Body of pancreas (tissue), 4 donors: ENCODE measurements around the gene FRMD4B. TPM values are rescaled to one million over a fixed set of nuclear protein-coding genes. Genes with fewer than 3 reads are reported as not detected.
A peak's percentile ranks its signal among the peaks of the same experiment; 100 is the strongest.
"Not testable (repeated sequence)": the region's sequence is repeated elsewhere in the genome, so short reads cannot be mapped to it uniquely, and the experiment has no call there.

Experiments used
- ATAC-seq: fragments of 150-250 bp; one replicate; pipeline ENCODE4 v1.9.1; 2016
- DNase-seq, 4 donors: peaks; one replicate each; pipeline ENCODE4 v3.0.0-alpha.2; 2019
- H3K27ac ChIP-seq, 4 donors: fragments of 200-600 bp; sonication (generic); 1 replicate in 3 of 4; 2 replicates in 1 of 4; pipeline versions ENCODE4 v1.5.1 to v1.6.1; 2016 to 2019; ENCODE audit warnings: mild to moderate bottlenecking in 1 of 4, mixed read lengths in 1 of 4, moderate library complexity in 1 of 4
- H3K27me3 ChIP-seq, 2 donors: fragments of 200-600 bp; sonication (generic); one replicate each; pipeline ENCODE4 v1.6.0; 2016; ENCODE audit warnings: mild to moderate bottlenecking in 1 of 2
- H3K36me3 ChIP-seq, 2 donors: fragments of 200-600 bp; sonication (generic); replicated peaks in 1 of 2; 2 replicates each; pipeline ENCODE4 v1.5.1; 2016; ENCODE audit warnings: low read depth in 2 of 2; ENCODE audit not compliant: insufficient read depth in 1 of 2
- H3K4me1 ChIP-seq: fragments of 200-600 bp; sonication (generic); one replicate; pipeline ENCODE4 v1.6.0; 2016
- H3K4me3 ChIP-seq, 2 donors: fragments of 200-600 bp; sonication (generic); 1 replicate in 1 of 2; 2 replicates in 1 of 2; pipeline ENCODE4 v1.5.1; 2016 to 2019
- H3K9me3 ChIP-seq, 3 donors: fragments of 200-600 bp; sonication (generic); 1 replicate in 2 of 3; 2 replicates in 1 of 3; pipeline ENCODE4 v1.5.1; 2016
- POLR2A ChIP-seq, 3 donors: fragments of 450-650 bp; IDR thresholded peaks; one replicate each; pipeline ENCODE4 v1.6.1; 2016; ENCODE audit warnings: antibody characterized with exemption in 3 of 3, mild to moderate bottlenecking in 2 of 3
- WGBS, 2 donors: methylation state at CpG; one replicate each; pipeline ENCODE4 v1.1.5; 2017; 5-methylcytosine and 5-hydroxymethylcytosine counted together
- intact Hi-C: fragments of 100-400 bp; cut with DNase I; formaldehyde crosslinking; loops from one replicate; pipeline ENCODE4 v1.15.1; 2023
- total RNA-seq, 2 donors: library from RNA; depleted of rRNA; stranded (reverse); fragments of >200 nt; gene quantifications; one replicate each; pipeline ENCODE4 v1.1.0, GENCODE V29; 2016
- TF ChIP-seq, protein P1 (sequence below), 7 experiments: fragments of 450-650 bp in 4 of 7; fragments of 200-600 bp in 3 of 7; sonication (generic) in 3 of 7; IDR thresholded peaks; one replicate each; pipeline ENCODE4 v1.5.1; 2016 to 2019; ENCODE audit warnings: antibody characterized with exemption in 7 of 7

FRMD4B gene
- total RNA-seq, 2 donors from 2014 or later: 7.3 to 14.3 TPM

DNA sequence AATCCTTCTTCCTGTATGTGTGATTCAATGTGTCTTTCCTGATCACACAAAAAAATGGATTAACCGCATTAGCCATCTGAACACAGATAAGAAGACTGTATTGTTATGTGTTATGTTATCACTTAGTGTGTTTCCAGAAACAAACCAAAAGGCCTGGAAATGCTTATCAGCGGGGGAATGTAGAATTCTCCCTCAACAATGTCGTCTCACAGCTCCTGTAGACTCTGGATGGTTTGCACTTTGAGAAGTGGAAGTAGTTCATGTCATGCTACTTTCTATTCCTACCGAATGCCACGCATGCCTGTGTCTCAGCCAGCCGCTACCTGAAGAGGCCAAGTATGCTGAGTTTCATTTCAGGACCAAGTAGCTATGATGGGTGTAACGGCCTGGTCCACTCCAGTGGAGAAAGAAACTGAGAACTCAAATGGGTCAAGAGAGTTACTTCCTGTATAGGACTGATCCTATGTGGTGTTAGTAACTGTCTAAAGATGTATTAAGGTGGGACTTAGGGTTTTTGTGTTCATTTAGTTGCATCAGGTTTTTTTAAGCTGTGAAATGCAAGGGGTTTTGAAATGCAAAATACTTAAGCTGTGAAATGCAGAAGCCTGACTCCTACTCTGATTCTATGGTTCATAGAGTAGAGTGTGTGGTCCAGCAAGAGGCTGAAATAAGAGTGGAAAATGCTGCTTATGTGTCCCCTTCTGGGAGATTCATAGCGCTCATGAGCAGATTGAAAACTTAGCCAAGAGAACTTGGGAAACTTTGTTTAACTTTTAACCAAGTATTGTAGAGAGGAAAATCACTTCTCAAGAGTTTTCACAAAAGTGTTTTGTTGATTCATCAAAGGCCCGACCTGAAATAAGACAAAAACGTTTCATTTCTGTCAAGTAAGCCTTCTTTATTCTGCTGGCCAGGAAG is 145.0 kb downstream of the FRMD4B start:
- H3K27ac ChIP-seq: peak overlapping the region in 3 of 4 donors; percentile 1 to 76 (median 54)
- H3K4me1 ChIP-seq: peaks cover 30% of the 10 kb centered on the region
- peak in 3 of 4 donors; percentile 13 to 29 (median 15) for DNase-seq
- H3K27me3 ChIP-seq: no peaks in the 10 kb centered on the region
- intact Hi-C loops: no loop called here
- no peaks in the 10 kb centered on the region for H3K36me3 ChIP-seq
- TF ChIP-seq POLR2A (IDR thresholded peaks at IDR 0.05): no peak
- TF ChIP-seq, protein P1, sequence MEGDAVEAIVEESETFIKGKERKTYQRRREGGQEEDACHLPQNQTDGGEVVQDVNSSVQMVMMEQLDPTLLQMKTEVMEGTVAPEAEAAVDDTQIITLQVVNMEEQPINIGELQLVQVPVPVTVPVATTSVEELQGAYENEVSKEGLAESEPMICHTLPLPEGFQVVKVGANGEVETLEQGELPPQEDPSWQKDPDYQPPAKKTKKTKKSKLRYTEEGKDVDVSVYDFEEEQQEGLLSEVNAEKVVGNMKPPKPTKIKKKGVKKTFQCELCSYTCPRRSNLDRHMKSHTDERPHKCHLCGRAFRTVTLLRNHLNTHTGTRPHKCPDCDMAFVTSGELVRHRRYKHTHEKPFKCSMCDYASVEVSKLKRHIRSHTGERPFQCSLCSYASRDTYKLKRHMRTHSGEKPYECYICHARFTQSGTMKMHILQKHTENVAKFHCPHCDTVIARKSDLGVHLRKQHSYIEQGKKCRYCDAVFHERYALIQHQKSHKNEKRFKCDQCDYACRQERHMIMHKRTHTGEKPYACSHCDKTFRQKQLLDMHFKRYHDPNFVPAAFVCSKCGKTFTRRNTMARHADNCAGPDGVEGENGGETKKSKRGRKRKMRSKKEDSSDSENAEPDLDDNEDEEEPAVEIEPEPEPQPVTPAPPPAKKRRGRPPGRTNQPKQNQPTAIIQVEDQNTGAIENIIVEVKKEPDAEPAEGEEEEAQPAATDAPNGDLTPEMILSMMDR (IDR thresholded peaks at IDR 0.05): no peak
- no peaks in the 10 kb centered on the region for H3K9me3 ChIP-seq
- no peak overlapping the region for H3K4me3 ChIP-seq
- ATAC-seq: peak; percentile 58
- 57 to 58% methylated on average over 9 of the region's 10 CpGs for WGBS, 2 donors

DNA sequence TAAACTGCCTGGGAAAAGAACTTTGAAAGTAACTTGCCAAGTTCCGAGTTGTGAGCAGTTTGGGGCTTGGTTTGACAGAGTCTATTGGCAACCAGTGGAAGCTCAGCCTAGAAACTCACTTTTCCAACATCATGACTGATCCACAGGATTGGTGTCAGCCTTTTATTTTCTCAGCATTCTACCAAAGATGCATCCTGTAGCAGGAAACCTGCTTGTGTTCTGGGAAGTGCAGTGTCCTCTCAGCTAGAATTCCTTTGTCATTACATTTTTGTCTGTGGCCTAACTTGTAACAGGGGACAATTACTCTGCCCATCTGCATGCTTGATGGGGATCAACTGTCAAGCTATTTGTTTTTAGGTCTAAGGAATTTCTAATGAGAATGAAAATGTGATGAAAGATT is 146.8 kb downstream of the FRMD4B start:
- Histone ChIP-seq H3K4me3 (no peak overlapping the region), H3K4me1 (peaks cover 26% of the 10 kb centered on the region), H3K27ac (peak overlapping the region in 1 of 4 donors; percentile 0), H3K36me3 (no peaks in the 10 kb centered on the region), H3K9me3 (no peaks in the 10 kb centered on the region), H3K27me3 (no peaks in the 10 kb centered on the region)
- ATAC-seq (no peak), DNase-seq (no peak)
- TF ChIP-seq, protein P1 (IDR thresholded peaks at IDR 0.05): no peak
- TF ChIP-seq POLR2A (IDR thresholded peaks at IDR 0.05): no peak
- WGBS, 2 donors: 43 to 50% methylated on average over 1 of the region's 1 CpG
- intact Hi-C loops: no loop called here

DNA sequence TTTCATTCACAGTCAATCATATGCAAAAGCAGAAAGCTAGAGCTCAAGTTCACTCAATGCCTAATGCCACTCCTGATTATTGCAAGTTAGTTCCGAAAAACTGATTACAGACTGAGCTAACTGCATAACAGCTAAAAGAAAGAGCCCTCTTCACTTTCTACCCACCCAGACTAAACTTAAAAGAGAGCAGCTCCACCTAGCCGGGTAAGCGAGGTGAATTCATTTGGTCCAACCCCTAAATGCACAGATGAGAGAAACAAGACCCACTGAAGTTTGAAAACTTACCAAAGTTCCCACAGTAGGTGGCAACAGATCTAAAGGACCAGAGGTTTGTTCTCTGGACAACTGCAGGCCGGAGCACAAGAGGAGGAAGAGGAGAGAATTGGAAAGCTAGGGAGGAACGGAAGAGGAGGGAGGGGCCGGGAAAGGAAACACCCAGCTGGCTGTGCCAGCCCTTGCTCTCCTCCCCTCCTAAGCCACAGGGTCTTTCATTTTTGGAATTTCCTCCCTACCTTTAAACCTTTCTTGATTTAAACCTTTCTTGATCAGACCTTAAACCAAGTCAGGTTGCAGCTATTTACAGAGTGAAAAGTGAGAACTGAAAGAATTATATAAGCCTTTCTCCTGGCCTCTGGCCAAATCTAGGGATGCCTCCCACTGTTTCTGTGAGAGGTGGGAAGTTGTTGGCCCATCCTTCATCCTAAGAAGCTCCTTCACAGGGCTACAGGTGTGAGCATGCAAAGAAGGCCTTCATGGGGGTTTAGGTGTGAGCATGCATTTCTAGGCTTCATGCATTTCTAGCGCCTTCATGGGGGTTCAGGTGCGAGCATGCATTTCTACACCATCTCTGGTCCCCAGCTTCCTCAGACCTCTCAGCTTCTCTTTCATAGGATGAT is 148.8 kb downstream of the FRMD4B start:
- intact Hi-C loops: no loop called here

DNA sequence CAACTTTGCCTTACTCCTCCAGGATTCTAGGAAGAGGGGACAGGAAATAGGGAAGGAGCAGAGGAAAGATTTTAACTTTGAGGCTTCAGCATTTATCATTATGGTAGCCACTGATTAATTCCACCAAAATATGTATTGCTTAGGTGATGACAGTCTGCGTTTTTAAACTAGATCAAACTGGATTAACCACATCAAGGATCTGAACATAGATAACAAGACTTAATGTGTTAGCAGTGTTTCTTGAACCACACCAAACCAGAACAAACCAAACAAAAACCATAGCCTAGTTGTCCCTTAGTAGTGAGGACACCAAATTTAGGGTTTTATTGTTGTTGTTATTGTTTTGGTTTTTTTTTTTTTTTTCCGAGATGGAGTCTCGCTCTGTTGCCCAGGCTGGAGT is 150.0 kb downstream of the FRMD4B start:
- intact Hi-C loops: no loop called here
- Histone ChIP-seq H3K4me1 (peaks cover 7% of the 10 kb centered on the region), H3K27me3 (no peaks in the 10 kb centered on the region), H3K9me3 (no peaks in the 10 kb centered on the region), H3K36me3 (no peaks in the 10 kb centered on the region), H3K4me3 (no peak overlapping the region), H3K27ac (peak overlapping the region in 1 of 4 donors; percentile 22)
- ATAC-seq: no peak
- DNase-seq: no peak
- 67 to 76% methylated on average over 3 of the region's 3 CpGs for WGBS, 2 donors
- TF ChIP-seq, protein P1 (IDR thresholded peaks at IDR 0.05): no peak
- TF ChIP-seq POLR2A (IDR thresholded peaks at IDR 0.05): no peak

More for the DNA sequence above, 148.8 kb downstream of the FRMD4B start:
- Histone ChIP-seq H3K4me1 (peaks cover 15% of the 10 kb centered on the region), H3K27ac (peak overlapping the region in 3 of 4 donors; percentile 14 to 52 (median 26)), H3K9me3 (no peaks in the 10 kb centered on the region), H3K27me3 (no peaks in the 10 kb centered on the region), H3K4me3 (no peak overlapping the region), H3K36me3 (no peaks in the 10 kb centered on the region)
- TF ChIP-seq POLR2A (IDR thresholded peaks at IDR 0.05): no peak
- TF ChIP-seq, protein P1 (IDR thresholded peaks at IDR 0.05): no peak
- ATAC-seq: peak; percentile 52
- WGBS, 2 donors: 49% methylated on average over 8 of the region's 8 CpGs
- DNase-seq: peak in 1 of 4 donors; percentile 14

DNA sequence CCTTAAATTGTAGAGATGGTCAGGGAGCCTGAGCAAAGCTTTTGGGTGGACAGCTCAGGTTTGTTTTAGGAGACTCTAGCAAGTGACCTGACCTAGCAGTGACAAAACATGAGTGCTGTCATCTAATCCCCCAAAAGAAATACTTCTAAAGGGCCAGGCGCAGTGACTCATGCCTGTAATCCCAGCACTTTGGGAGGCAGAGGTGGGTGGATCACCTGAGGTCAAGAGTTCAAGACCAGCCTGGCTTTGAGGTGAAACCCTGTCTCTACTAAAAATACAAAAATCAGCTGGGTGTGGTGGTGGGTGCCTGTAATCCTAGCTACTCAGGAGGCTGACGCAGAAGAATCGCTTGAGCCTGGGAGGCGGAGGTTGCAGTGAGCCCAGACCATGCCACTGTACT is 150.7 kb downstream of the FRMD4B start:
- DNase-seq, H3K4me3 ChIP-seq, H3K36me3 ChIP-seq, H3K9me3 ChIP-seq, ATAC-seq, H3K27me3 ChIP-seq, H3K4me1 ChIP-seq, intact Hi-C loops, H3K27ac ChIP-seq: not testable (repeated sequence)
- 95% methylated on average over 4 of the region's 4 CpGs for WGBS, 2 donors
